ENCODE data around the gene STXBP6.

- TF ChIP-seq CTCF (IDR thresholded peaks at IDR 0.05 in 2 of 3, conservative IDR thresholded peaks at IDR 0.05 in 1 of 3; ENCODE audit: borderline replicate concordance in 1 of 3, insufficient read depth in 1 of 3, low read depth in 2 of 3, low read length in 2 of 3) (no peak), ZFX (IDR thresholded peaks at IDR 0.05) (no peak), FOSL1 (IDR thresholded peaks at IDR 0.05; ENCODE audit: low read depth) (no peak), JUND (IDR thresholded peaks at IDR 0.05) (no peak), ZBTB33 (IDR thresholded peaks at IDR 0.05; ENCODE audit: extremely low read depth, insufficient replicate concordance, low read length) (no peak), MAX (IDR thresholded peaks at IDR 0.05) (no peak), RAD21 (IDR thresholded peaks at IDR 0.05; ENCODE audit: low read depth) (no peak), TCF7L2 (IDR thresholded peaks at IDR 0.05; ENCODE audit: borderline replicate concordance, extremely low read depth, insufficient read depth, insufficient read length) (no peak), YY1 (IDR thresholded peaks at IDR 0.05; ENCODE audit: extremely low read depth, insufficient replicate concordance, low read depth, low read length) (no peak), SP1 (IDR thresholded peaks at IDR 0.05; ENCODE audit: low read depth) (no peak), POLR2A (IDR thresholded peaks at IDR 0.05; ENCODE audit: borderline replicate concordance, extremely low read depth, insufficient read depth, insufficient read length) (no peak)
Measured at GRCh38 chr14:24915958-24916595, 133.9 kb downstream of the STXBP6 start.

Measured in HCT116 (cell line).